ENCODE data around the gene TMEM209.
"Not testable (repeated sequence)": the region's sequence is repeated elsewhere in the genome, so short reads cannot be mapped to it uniquely, and the experiment has no call there.

TMEM209 gene

GRCh38 chr7:130162196-130162595 lies 43.0 kb downstream of the TMEM209 start:
- no peak for DNase-seq (ENCODE audit: low read depth)

GRCh38 chr7:130160455-130160854 lies 44.8 kb downstream of the TMEM209 start:
- DNase-seq (ENCODE audit: low read depth): no peak

- DNase-seq (ENCODE audit: low read depth): no peak
Observed at GRCh38 chr7:130160023-130160422, 45.2 kb downstream of the TMEM209 start.

DNA sequence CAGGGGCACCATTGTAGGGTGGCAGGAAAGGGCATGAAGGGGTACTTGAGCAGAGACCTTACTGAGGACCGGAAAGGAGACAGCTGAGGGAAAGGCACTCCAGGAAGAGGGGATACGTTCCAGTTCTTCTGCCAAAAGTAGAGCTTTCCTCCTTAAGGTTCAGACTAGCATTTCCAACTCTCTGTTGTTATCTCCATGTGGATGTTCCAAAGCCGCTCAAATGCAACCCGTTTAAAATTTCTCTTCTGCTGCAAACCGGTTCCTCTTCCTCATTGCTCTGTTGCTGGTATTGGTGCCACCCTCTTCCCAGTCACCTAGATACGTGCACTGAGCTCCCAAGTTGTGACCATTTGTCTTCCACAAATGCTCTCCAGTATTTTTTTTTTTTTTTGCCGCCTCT lies 47.5 kb downstream of the TMEM209 start:
- DNase-seq (ENCODE audit: low read depth): no peak

- no peak for DNase-seq (ENCODE audit: low read depth)
Observed at GRCh38 chr7:130156140-130156539, 49.1 kb downstream of the TMEM209 start.

DNA sequence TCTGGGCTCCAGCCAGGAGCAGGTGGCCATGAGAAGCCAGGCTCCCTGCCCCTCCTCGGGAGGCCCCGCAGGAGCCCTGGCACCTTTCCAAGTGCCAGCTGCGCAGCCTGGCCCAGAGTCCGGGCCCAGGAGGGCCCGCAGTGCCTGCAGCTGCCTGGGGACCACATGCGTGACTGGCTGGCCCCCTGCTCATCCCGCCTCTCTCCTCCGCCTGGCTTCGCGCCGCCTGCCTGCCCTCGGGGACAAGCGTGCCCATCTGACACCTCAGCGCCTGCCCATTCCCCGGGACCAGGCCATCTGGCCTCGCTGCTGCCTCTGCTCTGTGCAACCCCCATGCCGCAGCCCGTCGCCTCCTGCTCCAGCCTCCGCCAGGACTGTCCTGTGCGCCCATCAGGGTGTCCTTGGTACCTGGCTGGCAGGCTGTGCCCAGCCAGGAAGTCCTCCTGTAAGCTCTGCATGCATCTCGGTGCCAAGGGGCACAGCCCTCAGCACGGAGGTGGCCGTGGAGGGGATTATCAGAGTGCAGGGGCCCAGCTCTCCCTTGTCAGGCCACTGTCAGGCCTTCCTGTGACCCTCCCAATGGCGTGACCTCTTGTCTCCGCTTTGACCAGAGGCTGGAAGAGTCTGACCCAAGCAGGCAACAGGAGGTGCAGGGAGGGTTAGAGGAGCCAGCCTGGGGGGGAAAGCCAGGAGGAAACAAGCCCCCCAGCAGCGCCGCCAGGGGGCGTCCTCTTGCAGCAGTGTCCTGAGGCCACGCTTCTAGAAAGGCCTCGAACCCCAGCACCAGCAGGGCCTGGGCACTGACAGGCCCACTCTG lies 50.5 kb downstream of the TMEM209 start:
- no peak for DNase-seq (ENCODE audit: low read depth)

DNA sequence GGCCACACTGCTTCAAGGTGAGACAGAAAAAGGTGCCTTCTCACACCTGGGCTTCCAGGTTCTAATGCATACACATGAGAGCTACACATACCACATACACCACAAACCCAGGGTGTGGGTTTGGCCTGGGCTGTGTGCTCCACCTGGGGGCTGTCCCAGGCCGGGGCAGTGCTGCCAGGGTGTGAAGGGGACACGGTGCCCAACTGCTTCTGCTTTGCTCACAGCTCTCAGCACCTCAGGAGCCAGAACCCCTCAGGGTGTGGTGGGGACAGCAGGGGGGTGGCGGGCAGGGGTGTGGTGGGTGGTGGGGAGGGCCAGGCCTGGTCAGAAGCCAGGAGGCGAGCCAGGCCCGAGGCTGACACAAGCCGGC lies 51.1 kb downstream of the TMEM209 start:
- DNase-seq (ENCODE audit: low read depth): no peak

DNA sequence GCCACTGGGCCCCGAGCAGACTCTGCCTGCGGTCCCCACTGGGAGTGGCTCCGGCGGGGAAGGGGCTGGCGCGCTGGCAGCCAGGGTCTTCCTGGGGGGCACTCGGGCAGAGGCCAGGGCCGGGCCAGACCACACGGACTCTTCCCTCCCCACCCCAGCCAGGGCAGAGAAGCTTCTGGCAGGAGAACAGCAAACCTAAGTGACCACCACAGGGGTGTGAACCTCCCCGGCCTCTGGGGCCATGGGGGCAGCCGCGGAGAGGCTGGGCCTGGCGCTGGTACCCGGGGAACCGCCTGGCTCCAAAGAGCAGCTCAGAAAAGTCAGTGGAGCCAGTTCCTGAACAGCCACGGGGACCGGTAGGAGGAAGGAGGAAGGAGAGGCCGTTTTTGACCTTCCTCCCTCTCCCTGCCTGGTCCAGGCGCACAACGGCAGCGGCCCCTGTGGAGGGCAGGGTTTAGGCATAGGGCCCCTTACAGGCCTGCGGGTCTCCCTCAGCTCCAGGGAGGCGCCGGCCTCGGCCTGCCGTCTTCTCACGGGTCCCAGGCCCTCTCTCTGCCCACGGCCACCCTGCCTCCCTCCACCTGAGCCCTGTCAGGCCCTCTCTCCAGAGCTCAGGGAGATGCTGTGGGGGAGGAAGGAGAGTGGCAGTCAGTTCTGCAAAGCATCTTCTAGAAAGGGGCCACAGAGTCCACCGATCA lies 51.8 kb downstream of the TMEM209 start:
- no peak for DNase-seq (ENCODE audit: low read depth)

DNA sequence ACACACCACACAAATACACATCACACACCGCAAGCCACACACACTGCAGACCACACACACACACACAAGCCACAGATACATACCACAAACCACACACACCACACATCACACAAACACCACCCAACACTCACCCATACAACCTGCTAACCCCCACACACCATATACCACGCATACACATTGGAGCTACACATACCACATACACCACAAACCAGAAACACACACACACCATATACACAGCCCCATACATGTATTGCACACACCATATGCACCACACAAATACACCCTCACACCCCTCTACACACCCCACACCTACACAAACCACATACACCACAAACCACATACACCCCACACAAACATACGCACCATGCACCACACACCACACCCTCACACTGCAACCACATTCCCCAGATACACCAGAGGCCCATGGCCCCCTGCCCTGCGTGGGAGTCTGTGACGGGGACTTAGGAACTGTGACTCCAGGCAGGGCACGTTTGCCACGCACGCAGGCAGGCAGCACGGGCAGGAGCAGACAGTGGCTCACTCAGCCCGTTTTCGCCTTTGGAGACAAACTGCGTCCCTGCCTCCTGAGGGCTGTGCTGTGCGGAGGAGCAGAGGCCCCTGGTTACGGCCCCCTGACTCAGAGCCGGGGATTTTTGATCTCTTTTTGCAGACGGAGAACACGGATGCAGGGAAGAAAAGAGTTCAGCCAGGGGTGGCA lies 52.6 kb downstream of the TMEM209 start:
- no peak for DNase-seq (ENCODE audit: low read depth)

- no peak for DNase-seq (ENCODE audit: low read depth)
Observed at GRCh38 chr7:130151591-130152492, 53.4 kb downstream of the TMEM209 start.

DNA sequence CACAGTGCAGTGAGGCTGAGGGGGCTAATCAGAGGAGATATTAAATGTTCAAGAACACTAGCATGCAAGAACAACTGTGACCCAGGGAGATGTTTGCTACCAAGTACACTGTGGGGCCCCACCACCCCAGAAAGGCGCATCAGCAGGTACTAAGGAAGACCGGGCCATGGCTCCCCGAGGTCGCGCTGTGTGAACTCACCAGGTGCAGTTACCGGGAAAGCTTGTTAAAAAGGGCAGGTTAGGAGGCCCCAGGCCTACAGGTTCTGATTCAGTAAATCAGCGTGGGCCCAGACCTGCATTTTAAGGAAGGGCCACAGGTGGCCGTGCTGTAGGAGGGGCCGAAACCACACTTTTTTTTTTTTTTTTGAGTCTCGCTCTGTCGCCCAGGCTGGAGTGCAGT lies 54.6 kb downstream of the TMEM209 start:
- DNase-seq (ENCODE audit: low read depth): no peak

DNA sequence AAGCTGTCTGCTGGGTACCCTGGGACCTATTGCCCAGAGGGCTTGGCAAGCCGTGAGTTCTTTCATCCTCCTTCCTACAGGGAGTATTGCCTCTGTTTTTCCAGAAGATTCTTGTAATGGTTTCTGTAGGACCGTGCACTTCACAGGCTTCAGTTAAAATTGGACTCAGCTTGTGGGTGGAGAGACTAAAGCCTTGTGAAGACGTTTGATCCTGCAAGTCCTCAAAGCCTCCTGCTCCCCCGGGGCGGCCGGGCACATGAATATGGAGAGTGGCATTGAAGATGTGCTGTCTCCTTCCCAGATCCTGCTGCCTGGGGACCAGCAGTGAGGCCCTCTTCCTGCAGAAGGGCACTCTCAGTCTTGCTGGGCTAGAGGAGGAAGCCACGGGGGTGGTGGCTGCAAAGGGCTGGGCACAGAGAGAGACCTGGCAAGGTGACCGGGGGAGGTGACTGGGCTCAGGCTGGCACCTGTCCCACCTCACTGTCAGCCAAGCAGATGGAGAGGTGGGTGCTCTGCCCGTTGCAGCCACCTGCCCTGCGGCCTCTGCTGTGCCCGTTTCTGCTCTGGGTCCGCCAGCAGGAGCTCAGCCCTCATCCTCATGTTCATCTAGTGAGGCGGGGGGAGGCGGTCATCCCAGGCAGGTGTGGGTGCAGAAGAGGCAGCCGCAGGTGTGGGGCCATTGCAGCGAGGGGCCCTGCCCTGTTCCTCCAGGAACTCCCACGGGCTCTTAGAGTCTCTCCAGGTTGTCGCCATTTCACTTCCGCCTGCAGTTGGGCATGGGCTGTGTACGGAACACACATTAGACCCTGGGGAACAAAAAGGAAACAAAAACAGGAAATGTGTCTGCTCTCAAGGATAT lies 55.7 kb downstream of the TMEM209 start:
- DNase-seq (ENCODE audit: low read depth): no peak

DNA sequence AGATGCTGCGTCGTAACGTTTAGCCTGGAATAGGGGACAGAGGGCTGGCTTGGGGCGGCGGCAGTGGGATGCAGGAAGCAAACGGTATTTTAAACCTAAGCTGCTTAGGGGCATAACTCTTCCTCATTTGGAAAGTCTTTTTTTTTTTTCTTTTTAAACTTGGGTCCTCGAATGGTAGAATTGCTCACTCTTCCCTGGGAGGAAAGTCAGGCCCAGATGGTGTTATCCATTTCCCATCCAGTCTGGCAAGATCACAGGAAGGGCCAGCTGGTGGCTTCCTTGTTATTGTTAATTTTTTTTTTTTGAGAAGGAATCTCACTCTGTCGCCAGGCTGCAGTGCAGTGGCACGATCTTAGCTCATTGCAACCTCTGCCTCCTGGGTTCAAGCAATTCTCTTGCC lies 56.6 kb downstream of the TMEM209 start:
- no peak for DNase-seq (ENCODE audit: low read depth)

DNA sequence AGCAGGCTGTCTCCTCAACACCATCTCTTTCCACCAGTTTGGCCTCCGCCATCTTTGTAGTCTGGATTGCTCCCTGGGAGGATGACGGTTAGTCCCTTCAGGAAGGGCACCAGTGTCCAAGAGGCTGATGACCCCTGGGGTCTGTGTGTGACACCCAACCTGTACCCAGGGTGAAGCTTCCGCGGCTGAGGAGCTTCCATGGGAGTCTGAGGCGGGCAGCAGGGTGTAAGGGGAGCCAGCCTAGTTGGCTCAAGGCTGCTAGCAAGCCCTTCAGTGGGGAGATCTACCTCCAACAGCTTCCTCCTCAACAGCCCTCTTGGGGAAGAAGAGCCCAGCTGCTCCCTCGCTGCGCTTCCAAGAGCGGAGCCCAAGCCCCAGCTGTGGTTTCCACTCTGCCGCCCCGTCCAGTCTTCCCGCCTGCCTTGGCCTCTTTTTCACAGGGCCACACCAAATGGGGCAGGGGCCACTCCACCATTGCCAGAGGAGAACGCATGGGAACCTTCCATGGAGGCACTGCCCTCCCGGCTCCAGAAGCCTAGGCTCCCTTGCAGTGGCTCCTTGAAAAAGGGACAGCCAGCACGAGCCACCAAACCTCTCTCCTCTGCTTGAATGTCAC lies 57.4 kb downstream of the TMEM209 start:
- no peak for DNase-seq (ENCODE audit: low read depth)

GRCh38 chr7:130146693-130147405 lies 58.4 kb downstream of the TMEM209 start:
- DNase-seq (ENCODE audit: low read depth): no peak

DNA sequence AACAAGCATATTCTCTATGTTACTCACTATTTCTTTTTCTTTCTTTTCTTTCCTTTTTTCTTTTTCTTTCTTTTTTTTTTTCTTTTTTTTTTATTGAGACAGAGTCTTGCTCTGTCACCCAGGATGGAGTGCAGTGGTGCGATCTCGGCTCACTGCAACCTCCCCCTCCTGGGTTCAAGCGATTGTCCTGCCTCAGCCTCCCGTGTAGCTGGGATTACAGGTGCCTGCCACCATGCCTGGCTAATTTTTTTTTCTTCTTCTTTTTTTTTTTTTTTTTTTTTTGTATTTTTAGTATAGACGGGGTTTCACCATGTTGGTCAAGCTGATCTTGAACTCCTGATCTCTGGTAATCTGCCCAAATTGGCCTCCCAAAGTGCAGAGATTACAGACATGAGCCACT lies 59.1 kb downstream of the TMEM209 start:
- DNase-seq (ENCODE audit: low read depth): not testable (repeated sequence)

GRCh38 chr7:130145424-130146100 lies 59.6 kb downstream of the TMEM209 start:
- no peak for DNase-seq (ENCODE audit: low read depth)

DNA sequence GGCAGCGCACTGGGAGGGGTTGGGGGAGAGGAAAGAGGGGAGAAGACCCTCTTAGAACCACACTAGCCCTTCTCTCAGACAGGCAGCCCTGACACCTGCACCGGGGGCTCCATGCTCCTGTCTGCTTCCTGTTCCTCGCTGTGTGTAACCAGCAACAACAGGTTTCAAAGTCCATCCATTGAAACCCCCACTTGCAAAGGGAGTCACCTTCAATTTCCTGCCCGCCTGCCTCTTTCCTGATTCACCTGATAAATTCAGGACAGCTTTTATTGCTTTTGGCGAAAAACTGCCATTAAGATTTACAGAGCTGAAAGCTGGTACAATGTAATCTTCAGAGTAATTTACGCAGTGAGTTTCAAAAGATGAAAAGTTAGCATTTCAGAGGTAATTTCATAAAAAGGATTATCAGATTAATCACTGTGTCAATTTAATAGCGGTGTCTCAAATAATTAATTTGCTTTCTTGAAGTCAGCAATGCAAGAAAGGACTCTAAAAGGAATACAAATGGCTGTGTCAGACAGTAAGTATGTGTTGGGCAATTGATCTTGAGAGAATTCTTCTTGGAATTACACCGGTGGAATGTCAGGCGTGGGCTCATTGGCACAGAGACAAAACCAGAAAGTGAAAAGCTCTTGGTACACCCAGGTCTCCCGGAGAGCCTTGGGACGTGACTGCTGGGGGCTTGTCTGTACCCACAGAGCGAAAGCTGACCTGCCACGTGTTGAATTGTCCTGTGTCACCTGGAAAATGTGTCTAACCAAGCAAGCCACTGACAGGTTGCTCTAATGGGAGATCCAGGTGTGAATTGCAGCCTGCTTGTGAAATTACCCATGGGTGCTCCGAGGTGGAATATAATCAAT lies 60.7 kb downstream of the TMEM209 start:
- no peak for DNase-seq (ENCODE audit: low read depth)
